Keratinocyte (primary cell): ENCODE measurements around the gene ITPR2. TPM values are rescaled to one million over a fixed set of nuclear protein-coding genes. Genes with fewer than 3 reads are reported as not detected.

Experiments used
- DNase-seq: peaks from one replicate; pipeline ENCODE4 v3.0.0-alpha.2; 2011; ENCODE audit warnings: low read depth, missing footprints, low spot score
- FAIRE-seq: peaks from 2 replicates; lab custom pipeline; 2011; peaks lifted over from hg19 to GRCh38; lab: Jason Lieb, UNC
- H2AFZ ChIP-seq: 2 replicates; pipeline ENCODE4 v1.6.0; 2012; ENCODE audit warnings: low read length, control low read depth, inconsistent platforms; ENCODE audit not compliant: control insufficient read depth
- H3K27ac ChIP-seq: 2 replicates; pipeline ENCODE4 v1.5.1; 2011; ENCODE audit warnings: low read length; ENCODE audit not compliant: control insufficient read depth, insufficient read depth
- H3K27me3 ChIP-seq: 3 replicates; pipeline ENCODE4 v1.6.0; 2011; ENCODE audit warnings: low read length; ENCODE audit not compliant: control insufficient read depth, insufficient read depth; ENCODE audit errors: extremely low read depth
- H3K36me3 ChIP-seq, 2 experiments: 2 replicates in 1 of 2; 3 replicates in 1 of 2; pipeline ENCODE4 v1.5.1; 2011; ENCODE audit warnings: low read length in 2 of 2, mild to moderate bottlenecking in 1 of 2; ENCODE audit not compliant: control insufficient read depth in 2 of 2, insufficient read depth in 2 of 2; ENCODE audit errors: extremely low read depth in 1 of 2
- H3K4me1 ChIP-seq: 3 replicates; pipeline ENCODE4 v1.5.1; 2011; ENCODE audit warnings: low read length; ENCODE audit not compliant: control insufficient read depth, insufficient read depth; ENCODE audit errors: extremely low read depth
- H3K4me2 ChIP-seq: 3 replicates; pipeline ENCODE4 v1.6.0; 2011; ENCODE audit warnings: low read depth, low read length; ENCODE audit not compliant: control insufficient read depth, insufficient read depth; ENCODE audit errors: extremely low read depth
- H3K4me3 ChIP-seq, 3 experiments: fragments of 200-600 bp in 1 of 3; sonication (generic) in 1 of 3; 2 replicates in 2 of 3; 3 replicates in 1 of 3; pipeline ENCODE4 v1.5.1; 2011 to 2016; ENCODE audit warnings: low read length in 3 of 3, mild to moderate bottlenecking in 3 of 3, control low read depth in 2 of 3, inconsistent platforms in 1 of 3, low read depth in 1 of 3, mixed read lengths in 1 of 3, mixed run types in 1 of 3, moderate library complexity in 1 of 3; ENCODE audit not compliant: control insufficient read depth in 2 of 3, insufficient read depth in 2 of 3; ENCODE audit errors: extremely low read depth in 1 of 3
- H3K79me2 ChIP-seq: 2 replicates; pipeline ENCODE4 v1.6.0; 2012; ENCODE audit warnings: low read length; ENCODE audit not compliant: control insufficient read depth, insufficient read depth
- H3K9ac ChIP-seq: 3 replicates; pipeline ENCODE4 v1.6.0; 2011; ENCODE audit warnings: low read length; ENCODE audit not compliant: control insufficient read depth, insufficient read depth; ENCODE audit errors: extremely low read depth
- H3K9me1 ChIP-seq: 3 replicates; pipeline ENCODE4 v1.6.0; 2011; ENCODE audit warnings: low read length; ENCODE audit not compliant: control insufficient read depth, insufficient read depth; ENCODE audit errors: extremely low read depth
- H3K9me3 ChIP-seq: 2 replicates; pipeline ENCODE4 v1.5.1; 2012; ENCODE audit warnings: low read depth, low read length; ENCODE audit not compliant: control insufficient read depth
- H4K20me1 ChIP-seq: 3 replicates; pipeline ENCODE4 v1.6.0; 2011; ENCODE audit warnings: low read length; ENCODE audit not compliant: control insufficient read depth, insufficient read depth; ENCODE audit errors: extremely low read depth
- EZH2 ChIP-seq: IDR thresholded peaks from one replicate; pipeline ENCODE4 v1.6.1; 2012; ENCODE audit warnings: inconsistent platforms, mild to moderate bottlenecking, low read length, moderate library complexity
- dilution Hi-C: fragments of 300-500 bp; cut with MboI; formaldehyde crosslinking; loops from one replicate; pipeline ENCODE4 v1.7.0; 2020; ENCODE audit warnings: low sequenced_read_pairs; ENCODE audit not compliant: extremely low pct_ligation_motif_present
- polyA plus RNA-seq, 5 experiments: library from polyadenylated mRNA; depleted of rRNA in 3 of 5; stranded (reverse) in 3 of 5; stranded (forward) in 1 of 5; unstranded in 1 of 5; fragments of >200 nt; gene quantifications; 1 replicate in 1 of 5; 2 replicates in 3 of 5; 3 replicates in 1 of 5; pipeline versions ENCODE4 v1.2.1 to v1.2.3, GENCODE V29; 2011 to 2012; ENCODE audit warnings: missing spikeins in 2 of 5, low read depth in 1 of 5, low replicate concordance in 1 of 5
- TF ChIP-seq, protein P1 (sequence below), 3 experiments: IDR thresholded peaks in 1 of 3; conservative IDR thresholded peaks in 1 of 3; optimal IDR thresholded peaks in 1 of 3; 2 replicates in 2 of 3; 3 replicates in 1 of 3; pipeline versions ENCODE3 to v1.5.1; 2011; ENCODE audit warnings: low read length in 3 of 3, mild to moderate bottlenecking in 3 of 3, moderate library complexity in 2 of 3, control low read depth in 1 of 3, inconsistent platforms in 1 of 3; ENCODE audit not compliant: insufficient read depth in 2 of 3; ENCODE audit errors: extremely low read depth in 1 of 3

Gene ITPR2
- polyA plus RNA-seq, 1 donor (not counting 4 experiments of a cell fraction or from before 2014, with no cell fraction given): 7.6 TPM

- Histone ChIP-seq H3K27ac (no peak overlapping the region), H3K4me2 (no peak overlapping the region), H3K9me3 (no peaks in the 10 kb centered on the region), H4K20me1 (no peaks in the 10 kb centered on the region), H3K36me3 (peaks cover 0 to 3% of the 10 kb centered on the region in 2 experiments), H3K27me3 (no peaks in the 10 kb centered on the region), H3K4me1 (peaks cover 7% of the 10 kb centered on the region), H3K4me3 (no peak overlapping the region), H2AFZ (no peak overlapping the region), H3K9me1 (no peaks in the 10 kb centered on the region), H3K9ac (no peak overlapping the region), H3K79me2 (no peaks in the 10 kb centered on the region)
- DNase-seq (no peak), FAIRE-seq (no peak)
- dilution Hi-C loops: no loop called here
- no peak for TF ChIP-seq EZH2
- TF ChIP-seq, protein P1, sequence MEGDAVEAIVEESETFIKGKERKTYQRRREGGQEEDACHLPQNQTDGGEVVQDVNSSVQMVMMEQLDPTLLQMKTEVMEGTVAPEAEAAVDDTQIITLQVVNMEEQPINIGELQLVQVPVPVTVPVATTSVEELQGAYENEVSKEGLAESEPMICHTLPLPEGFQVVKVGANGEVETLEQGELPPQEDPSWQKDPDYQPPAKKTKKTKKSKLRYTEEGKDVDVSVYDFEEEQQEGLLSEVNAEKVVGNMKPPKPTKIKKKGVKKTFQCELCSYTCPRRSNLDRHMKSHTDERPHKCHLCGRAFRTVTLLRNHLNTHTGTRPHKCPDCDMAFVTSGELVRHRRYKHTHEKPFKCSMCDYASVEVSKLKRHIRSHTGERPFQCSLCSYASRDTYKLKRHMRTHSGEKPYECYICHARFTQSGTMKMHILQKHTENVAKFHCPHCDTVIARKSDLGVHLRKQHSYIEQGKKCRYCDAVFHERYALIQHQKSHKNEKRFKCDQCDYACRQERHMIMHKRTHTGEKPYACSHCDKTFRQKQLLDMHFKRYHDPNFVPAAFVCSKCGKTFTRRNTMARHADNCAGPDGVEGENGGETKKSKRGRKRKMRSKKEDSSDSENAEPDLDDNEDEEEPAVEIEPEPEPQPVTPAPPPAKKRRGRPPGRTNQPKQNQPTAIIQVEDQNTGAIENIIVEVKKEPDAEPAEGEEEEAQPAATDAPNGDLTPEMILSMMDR (optimal IDR thresholded peaks at IDR 0.05 in 1 of 3, IDR thresholded peaks at IDR 0.05 in 1 of 3, conservative IDR thresholded peaks at IDR 0.05 in 1 of 3; ENCODE audit: extremely low read depth in 1 of 3, insufficient read depth in 2 of 3, low read length in 3 of 3): no peak
These were observed 210.4 kb downstream of the ITPR2 start for GRCh38 chr12:26622601-26623000.

DNA sequence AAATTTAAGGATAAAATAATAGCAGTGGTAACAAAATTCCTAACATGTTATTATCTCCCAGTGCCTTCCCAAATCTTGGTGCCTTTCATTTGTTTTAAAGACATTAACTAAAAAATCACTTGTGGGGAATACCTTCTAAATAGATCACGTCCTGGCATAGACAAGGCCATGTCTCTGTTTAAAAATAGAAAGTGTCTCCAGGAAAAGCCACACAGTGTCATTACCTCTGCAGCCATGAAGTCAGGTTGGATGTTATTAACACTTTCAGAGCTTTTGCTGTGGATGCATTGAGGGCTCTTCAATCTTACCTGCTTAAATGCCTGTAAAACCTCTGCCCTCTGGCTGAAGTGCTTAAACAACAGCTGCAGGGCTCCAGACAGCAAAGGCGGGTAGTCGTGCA lies 211.1 kb downstream of the ITPR2 start:
- Histone ChIP-seq H3K36me3 (peaks cover 0 to 3% of the 10 kb centered on the region in 2 experiments), H3K27me3 (no peaks in the 10 kb centered on the region), H3K9ac (no peak overlapping the region), H2AFZ (no peak overlapping the region), H3K9me1 (no peaks in the 10 kb centered on the region), H4K20me1 (no peaks in the 10 kb centered on the region), H3K4me1 (peaks cover 7% of the 10 kb centered on the region), H3K4me2 (no peak overlapping the region), H3K9me3 (no peaks in the 10 kb centered on the region), H3K4me3 (no peak overlapping the region), H3K79me2 (no peaks in the 10 kb centered on the region), H3K27ac (no peak overlapping the region)
- DNase-seq: no peak
- dilution Hi-C loops: no loop called here
- TF ChIP-seq, protein P1 (optimal IDR thresholded peaks at IDR 0.05 in 1 of 3, IDR thresholded peaks at IDR 0.05 in 1 of 3, conservative IDR thresholded peaks at IDR 0.05 in 1 of 3; ENCODE audit: extremely low read depth in 1 of 3, insufficient read depth in 2 of 3, low read length in 3 of 3): no peak
- no peak for TF ChIP-seq EZH2
- FAIRE-seq: no peak
